KOPT-K1 (cell line): ENCODE results near the gene PHLPP1.

ENCODE experiments used
- H3K27ac ChIP-seq: fragments of 200-600 bp; sonication (generic); 2 replicates; pipeline ENCODE4 v1.5.1; 2016; ENCODE audit warnings: antibody characterized with exemption, mild to moderate bottlenecking, low read depth, low read length; ENCODE audit not compliant: poor library complexity, severe bottlenecking
- H3K36me3 ChIP-seq: fragments of 200-600 bp; sonication (generic); 2 replicates; pipeline ENCODE4 v1.5.1; 2017; ENCODE audit warnings: antibody characterized with exemption, mild to moderate bottlenecking, low read length, moderate library complexity; ENCODE audit not compliant: insufficient read depth
- H3K9me3 ChIP-seq: fragments of 200-600 bp; sonication (generic); 2 replicates; pipeline ENCODE4 v1.5.1; 2017; ENCODE audit warnings: antibody characterized with exemption, low read length, mild to moderate bottlenecking; ENCODE audit not compliant: insufficient read depth, poor library complexity, severe bottlenecking

Gene PHLPP1

GRCh38 chr18:62749389-62749788, 34.0 kb downstream of the PHLPP1 start:
- Histone ChIP-seq H3K9me3 (no peaks in the 10 kb centered on the region), H3K27ac (no peak overlapping the region), H3K36me3 (no peaks in the 10 kb centered on the region)

GRCh38 chr18:62751341-62751821, 36.0 kb downstream of the PHLPP1 start:
- H3K27ac ChIP-seq = no peak overlapping the region

GRCh38 chr18:62751977-62752376, 36.6 kb downstream of the PHLPP1 start:
- Histone ChIP-seq H3K9me3 (no peaks in the 10 kb centered on the region), H3K27ac (no peak overlapping the region)

More at GRCh38 chr18:62751341-62751821, 36.0 kb downstream of the PHLPP1 start:
- H3K9me3 ChIP-seq = no peaks in the 10 kb centered on the region
- no peaks in the 10 kb centered on the region for H3K36me3 ChIP-seq

GRCh38 chr18:62754026-62754425, 38.7 kb downstream of the PHLPP1 start:
- H3K27ac ChIP-seq = no peak overlapping the region
- no peaks in the 10 kb centered on the region for H3K9me3 ChIP-seq
- no peaks in the 10 kb centered on the region for H3K36me3 ChIP-seq

More at GRCh38 chr18:62751977-62752376, 36.6 kb downstream of the PHLPP1 start:
- no peaks in the 10 kb centered on the region for H3K36me3 ChIP-seq

- no peaks in the 10 kb centered on the region for H3K36me3 ChIP-seq
- H3K9me3 ChIP-seq = no peaks in the 10 kb centered on the region
- no peak overlapping the region for H3K27ac ChIP-seq
These were observed 40.1 kb downstream of the PHLPP1 start for GRCh38 chr18:62755454-62755853.

- Histone ChIP-seq H3K36me3 (no peaks in the 10 kb centered on the region), H3K9me3 (no peaks in the 10 kb centered on the region), H3K27ac (no peak overlapping the region)
These were observed 40.6 kb downstream of the PHLPP1 start for GRCh38 chr18:62755946-62756345.

- no peak overlapping the region for H3K27ac ChIP-seq
These were observed 42.2 kb downstream of the PHLPP1 start for GRCh38 chr18:62757399-62758010.

GRCh38 chr18:62758591-62758990, 43.2 kb downstream of the PHLPP1 start:
- Histone ChIP-seq H3K27ac (no peak overlapping the region), H3K36me3 (no peaks in the 10 kb centered on the region)

More at GRCh38 chr18:62757399-62758010, 42.2 kb downstream of the PHLPP1 start:
- no peaks in the 10 kb centered on the region for H3K36me3 ChIP-seq
- no peaks in the 10 kb centered on the region for H3K9me3 ChIP-seq

GRCh38 chr18:62759704-62760402, 44.5 kb downstream of the PHLPP1 start:
- no peaks in the 10 kb centered on the region for H3K9me3 ChIP-seq
- H3K27ac ChIP-seq = no peak overlapping the region
- no peaks in the 10 kb centered on the region for H3K36me3 ChIP-seq

More at GRCh38 chr18:62758591-62758990, 43.2 kb downstream of the PHLPP1 start:
- H3K9me3 ChIP-seq = no peaks in the 10 kb centered on the region

- no peaks in the 10 kb centered on the region for H3K9me3 ChIP-seq
- no peak overlapping the region for H3K27ac ChIP-seq
- H3K36me3 ChIP-seq = no peaks in the 10 kb centered on the region
These were observed 45.0 kb downstream of the PHLPP1 start for GRCh38 chr18:62760403-62760734.

GRCh38 chr18:62763101-62763521, 47.8 kb downstream of the PHLPP1 start:
- no peak overlapping the region for H3K27ac ChIP-seq
- no peaks in the 10 kb centered on the region for H3K9me3 ChIP-seq
- no peaks in the 10 kb centered on the region for H3K36me3 ChIP-seq

- Histone ChIP-seq H3K27ac (no peak overlapping the region), H3K9me3 (no peaks in the 10 kb centered on the region), H3K36me3 (no peaks in the 10 kb centered on the region)
These were observed 50.9 kb downstream of the PHLPP1 start for GRCh38 chr18:62766266-62766665.

- no peaks in the 10 kb centered on the region for H3K36me3 ChIP-seq
- H3K9me3 ChIP-seq = no peaks in the 10 kb centered on the region
- no peak overlapping the region for H3K27ac ChIP-seq
These were observed 52.0 kb downstream of the PHLPP1 start for GRCh38 chr18:62767321-62767720.

- Histone ChIP-seq H3K36me3 (no peaks in the 10 kb centered on the region), H3K27ac (no peak overlapping the region), H3K9me3 (no peaks in the 10 kb centered on the region)
These were observed 52.7 kb downstream of the PHLPP1 start for GRCh38 chr18:62767836-62768557.

- H3K36me3 ChIP-seq = no peaks in the 10 kb centered on the region
- H3K27ac ChIP-seq = no peak overlapping the region
- no peaks in the 10 kb centered on the region for H3K9me3 ChIP-seq
These were observed 53.2 kb downstream of the PHLPP1 start for GRCh38 chr18:62768558-62768943.
